Activated CD4-positive, alpha-beta memory T cell treated with anti-CD3 and anti-CD28 coated beads, Interleukin-2, amount 10 ng/mL, durations not matched to agents 7 days and 5 days (primary cell): ENCODE data around the gene RIMKLA. TPM values are rescaled to one million over a fixed set of nuclear protein-coding genes. Genes with fewer than 3 reads are reported as not detected.
A peak's percentile ranks its signal among the peaks of the same experiment; 100 is the strongest.

Source experiments
- CTCF ChIA-PET: fragments of 350-600 bp; sonication (Branson Sonifier 250); formaldehyde crosslinking; loops from one replicate; lab custom pipeline; 2021; ENCODE audit warnings: antibody characterized with exemption, inconsistent platforms; lab: Charles Lee
- POLR2A ChIA-PET: fragments of 350-600 bp; sonication (Branson Sonifier 250); formaldehyde crosslinking; loops from one replicate; lab custom pipeline; 2021; ENCODE audit warnings: antibody characterized with exemption; lab: Charles Lee
- DNase-seq: peaks from one replicate; pipeline ENCODE4 v3.0.0-alpha.2; 2020
- H3K27ac Mint-ChIP-seq: one replicate; pipeline ENCODE4 v1.8.0; 2021; ENCODE audit warnings: mild to moderate bottlenecking, mixed read lengths
- H3K27me3 Mint-ChIP-seq: one replicate; pipeline ENCODE4 v1.8.0; 2021; ENCODE audit warnings: mixed read lengths
- H3K36me3 Mint-ChIP-seq: one replicate; pipeline ENCODE4 v1.8.0; 2021; ENCODE audit warnings: low read depth, mixed read lengths
- H3K4me1 Mint-ChIP-seq: one replicate; pipeline ENCODE4 v1.8.0; 2021; ENCODE audit warnings: mixed read lengths
- H3K4me3 Mint-ChIP-seq: one replicate; pipeline ENCODE4 v1.8.0; 2021; ENCODE audit warnings: mild to moderate bottlenecking, mixed read lengths
- H3K9me3 Mint-ChIP-seq: one replicate; pipeline ENCODE4 v1.8.0; 2021; ENCODE audit warnings: mixed read lengths
- total RNA-seq, 2 experiments: library from RNA; stranded (reverse); gene quantifications; one replicate each; pipeline ENCODE4 v1.2.3, GENCODE V29; 2021

Gene RIMKLA
- total RNA-seq, 2 experiments from 2014 or later = 2.9 to 3.1 TPM

- ChIA-PET CTCF (interaction anchor here (1.1 kb wide), 1 partner anchor 177 kb away, joined by 3 read pairs; no protein-coding TSS in a partner anchor), POLR2A (no interaction called here)
- DNase-seq = no peak
- Mint-ChIP-seq H3K4me3 (no peak overlapping the region), H3K4me1 (no peaks in the 10 kb centered on the region), H3K36me3 (no peaks in the 10 kb centered on the region), H3K27ac (no peak overlapping the region), H3K9me3 (no peaks in the 10 kb centered on the region), H3K27me3 (peaks cover 28% of the 10 kb centered on the region)
Measured at GRCh38 chr1:42350086-42350485, 30.5 kb upstream of the RIMKLA start.

DNA sequence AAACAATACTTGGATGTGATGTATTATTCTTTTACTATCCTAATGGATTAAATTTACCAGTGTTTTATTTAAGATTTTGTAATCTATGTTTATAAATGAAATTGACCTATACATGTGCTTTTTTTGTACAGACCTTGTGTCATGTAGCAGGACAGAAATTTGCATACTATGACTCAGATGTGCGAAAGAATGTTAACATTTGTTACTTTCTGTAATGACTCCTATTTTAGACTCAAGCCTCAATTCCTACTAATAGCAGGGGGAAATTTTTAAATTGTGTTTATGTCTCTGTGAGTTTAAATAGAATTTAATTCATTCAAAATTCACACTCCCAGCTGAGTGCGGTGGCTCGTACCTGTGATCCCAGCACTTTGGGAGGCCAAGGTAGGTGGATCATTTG, 21.8 kb upstream of the RIMKLA start:
- Mint-ChIP-seq H3K4me3 (no peak overlapping the region), H3K27me3 (peaks cover 9% of the 10 kb centered on the region), H3K36me3 (no peaks in the 10 kb centered on the region), H3K9me3 (no peaks in the 10 kb centered on the region), H3K4me1 (no peaks in the 10 kb centered on the region), H3K27ac (no peak overlapping the region)
- ChIA-PET POLR2A (interaction anchor here (0.5 kb wide), 1 partner anchor 25 kb away, joined by 3 read pairs; no protein-coding TSS in a partner anchor), CTCF (no interaction called here)
- DNase-seq = no peak

GRCh38 chr1:42359466-42359865, 21.1 kb upstream of the RIMKLA start:
- Mint-ChIP-seq H3K27me3 (peaks cover 9% of the 10 kb centered on the region), H3K4me1 (no peaks in the 10 kb centered on the region)
- CTCF ChIA-PET = no interaction called here

DNA sequence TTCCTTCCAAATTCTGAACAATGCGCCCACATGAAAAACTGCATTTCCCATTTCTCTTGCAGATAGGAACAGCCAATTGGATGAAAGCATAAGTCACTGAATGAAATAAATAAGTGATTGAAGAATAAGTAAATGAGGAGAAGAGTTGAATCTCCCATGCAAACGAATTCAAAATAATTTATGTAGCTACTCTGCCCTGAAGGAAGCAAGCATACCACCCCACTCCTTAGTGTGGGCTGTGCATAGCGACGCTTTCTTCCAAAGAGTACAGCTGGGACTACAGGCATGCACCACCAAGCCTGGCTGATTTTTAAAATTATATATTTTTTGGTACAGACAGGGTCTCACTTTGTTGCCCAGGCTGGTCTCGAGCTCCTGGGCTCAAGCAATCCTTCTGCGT, 16.5 kb upstream of the RIMKLA start:
- no peak overlapping the region for H3K4me3 Mint-ChIP-seq
- CTCF ChIA-PET = no interaction called here

More at GRCh38 chr1:42359466-42359865, 21.1 kb upstream of the RIMKLA start:
- Mint-ChIP-seq H3K4me3 (no peak overlapping the region), H3K36me3 (no peaks in the 10 kb centered on the region), H3K27ac (no peak overlapping the region), H3K9me3 (no peaks in the 10 kb centered on the region)
- POLR2A ChIA-PET = no interaction called here
- no peak for DNase-seq

GRCh38 chr1:42364542-42364941, 16.1 kb upstream of the RIMKLA start:
- Mint-ChIP-seq H3K9me3 (no peaks in the 10 kb centered on the region), H3K27me3 (peaks cover 9% of the 10 kb centered on the region), H3K27ac (no peak overlapping the region), H3K4me3 (no peak overlapping the region), H3K36me3 (no peaks in the 10 kb centered on the region), H3K4me1 (no peaks in the 10 kb centered on the region)
- ChIA-PET POLR2A (no interaction called here), CTCF (no interaction called here)
- DNase-seq = no peak

More for the DNA sequence above, 16.5 kb upstream of the RIMKLA start:
- H3K27me3 Mint-ChIP-seq = peaks cover 12% of the 10 kb centered on the region
- POLR2A ChIA-PET = no interaction called here
- H3K4me1 Mint-ChIP-seq = no peaks in the 10 kb centered on the region
- H3K36me3 Mint-ChIP-seq = no peaks in the 10 kb centered on the region
- DNase-seq = no peak
- no peak overlapping the region for H3K27ac Mint-ChIP-seq
- no peaks in the 10 kb centered on the region for H3K9me3 Mint-ChIP-seq

- CTCF ChIA-PET = interaction anchor here (0.6 kb wide), 1 partner anchor 187 kb away, joined by 3 read pairs; no protein-coding TSS in a partner anchor
- H3K36me3 Mint-ChIP-seq = no peaks in the 10 kb centered on the region
Measured at GRCh38 chr1:42365118-42365517, 15.5 kb upstream of the RIMKLA start.

DNA sequence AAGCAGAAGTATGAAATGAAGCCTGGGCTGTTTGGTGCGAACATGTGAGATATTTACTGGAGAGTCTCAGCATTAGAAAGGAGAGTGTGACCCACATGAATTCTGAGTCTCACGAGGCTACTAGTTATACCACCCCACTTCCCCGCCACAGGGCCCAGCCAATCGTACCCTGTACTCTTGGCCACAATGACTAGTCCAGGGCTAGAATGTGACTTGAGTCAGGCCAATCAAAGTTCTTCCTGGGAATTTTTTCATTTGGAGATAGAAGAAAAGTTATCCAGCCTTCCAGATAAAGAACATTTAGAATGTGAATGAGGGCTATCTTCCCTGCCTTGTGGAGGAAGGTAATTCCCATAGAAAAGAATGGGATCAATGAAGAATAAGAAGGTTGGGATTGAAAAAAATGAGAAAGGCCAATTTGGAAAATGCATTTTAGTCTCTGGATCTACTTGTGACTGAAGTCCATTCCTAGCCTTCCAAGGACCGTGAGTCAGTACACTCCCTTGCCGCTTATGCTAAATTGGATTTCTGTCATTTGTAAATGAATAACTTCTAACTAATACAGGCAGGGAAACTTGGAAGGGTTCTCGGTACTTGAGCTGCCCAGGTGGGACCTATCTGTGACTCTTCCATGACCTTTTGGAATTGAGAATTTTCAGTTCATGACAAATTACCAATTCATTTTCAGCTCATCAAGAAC, 12.3 kb upstream of the RIMKLA start:
- Mint-ChIP-seq H3K27me3 (peaks cover 15% of the 10 kb centered on the region), H3K36me3 (no peaks in the 10 kb centered on the region), H3K9me3 (no peaks in the 10 kb centered on the region), H3K27ac (no peak overlapping the region), H3K4me3 (no peak overlapping the region), H3K4me1 (no peaks in the 10 kb centered on the region)
- CTCF ChIA-PET = no interaction called here
- DNase-seq = no peak
- POLR2A ChIA-PET = no interaction called here

More at GRCh38 chr1:42365118-42365517, 15.5 kb upstream of the RIMKLA start:
- POLR2A ChIA-PET = no interaction called here
- no peaks in the 10 kb centered on the region for H3K9me3 Mint-ChIP-seq
- DNase-seq = no peak
- H3K27ac Mint-ChIP-seq = no peak overlapping the region
- H3K4me3 Mint-ChIP-seq = no peak overlapping the region
- peaks cover 12% of the 10 kb centered on the region for H3K27me3 Mint-ChIP-seq
- no peaks in the 10 kb centered on the region for H3K4me1 Mint-ChIP-seq

GRCh38 chr1:42369471-42369870, 11.1 kb upstream of the RIMKLA start:
- H3K27ac Mint-ChIP-seq = no peak overlapping the region
- DNase-seq = no peak
- H3K4me1 Mint-ChIP-seq = no peaks in the 10 kb centered on the region
- no peaks in the 10 kb centered on the region for H3K36me3 Mint-ChIP-seq
- no peak overlapping the region for H3K4me3 Mint-ChIP-seq
- ChIA-PET CTCF (no interaction called here), POLR2A (interaction anchor here (0.8 kb wide), 1 partner anchor 23 kb away, joined by 3 read pairs; no protein-coding TSS in a partner anchor)
- no peaks in the 10 kb centered on the region for H3K9me3 Mint-ChIP-seq
- peaks cover 15% of the 10 kb centered on the region for H3K27me3 Mint-ChIP-seq

- Mint-ChIP-seq H3K4me3 (no peak overlapping the region), H3K27ac (no peak overlapping the region), H3K36me3 (no peaks in the 10 kb centered on the region), H3K27me3 (peaks cover 15% of the 10 kb centered on the region), H3K4me1 (no peaks in the 10 kb centered on the region), H3K9me3 (no peaks in the 10 kb centered on the region)
- ChIA-PET POLR2A (no interaction called here), CTCF (no interaction called here)
- no peak for DNase-seq
Measured at GRCh38 chr1:42370876-42371549, 9.6 kb upstream of the RIMKLA start.

GRCh38 chr1:42372796-42373195, 7.8 kb upstream of the RIMKLA start:
- H3K36me3 Mint-ChIP-seq = no peaks in the 10 kb centered on the region
- H3K4me3 Mint-ChIP-seq = no peak overlapping the region
- ChIA-PET POLR2A (no interaction called here), CTCF (no interaction called here)
- H3K4me1 Mint-ChIP-seq = no peaks in the 10 kb centered on the region
- no peak for DNase-seq
- H3K9me3 Mint-ChIP-seq = no peaks in the 10 kb centered on the region
- H3K27ac Mint-ChIP-seq = no peak overlapping the region
- H3K27me3 Mint-ChIP-seq = peaks cover 18% of the 10 kb centered on the region

DNA sequence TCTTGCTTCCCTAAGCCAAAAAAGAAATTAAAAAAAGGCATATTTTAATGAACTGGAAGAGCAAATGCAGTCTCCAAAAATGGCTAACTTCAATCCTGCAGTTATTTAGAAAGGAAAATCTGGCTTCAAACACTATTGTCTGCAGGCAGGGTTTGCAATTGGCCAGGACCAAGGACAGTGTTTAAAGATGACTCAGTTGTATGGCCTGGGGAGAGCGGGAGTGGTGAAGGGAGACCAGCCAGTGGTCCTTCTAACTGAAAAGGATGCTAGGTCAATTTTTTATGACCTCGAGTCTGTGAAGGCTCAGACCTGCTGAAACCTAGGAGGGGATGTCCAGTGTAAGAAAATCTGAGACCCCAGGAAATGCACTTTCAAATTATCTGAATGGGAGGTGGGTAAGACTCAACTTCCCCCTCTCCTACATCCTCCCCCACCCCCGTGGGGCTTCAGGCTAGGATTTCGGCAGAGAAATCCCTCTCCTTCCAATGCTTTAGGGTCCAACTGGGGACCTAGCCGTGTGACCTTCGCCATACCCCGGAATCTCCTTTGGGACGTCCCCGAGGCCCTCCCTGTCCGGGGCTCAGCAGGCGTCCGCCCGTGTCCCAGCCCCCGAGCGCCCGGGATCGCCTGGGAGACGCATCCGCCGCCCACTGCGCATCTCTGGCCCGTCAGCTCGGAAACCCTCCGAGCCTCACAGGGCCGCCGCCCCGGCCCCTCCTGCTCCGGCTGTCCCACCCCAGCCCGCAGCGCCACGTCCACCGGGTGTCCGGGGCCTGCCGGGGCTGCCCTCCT, 602 bp upstream of the RIMKLA start:
- H3K9me3 Mint-ChIP-seq = no peaks in the 10 kb centered on the region

GRCh38 chr1:42381280-42381673, 685 bp downstream of the RIMKLA start:
- no peaks in the 10 kb centered on the region for H3K9me3 Mint-ChIP-seq
- H3K27ac Mint-ChIP-seq = no peak overlapping the region
- ChIA-PET CTCF (no interaction called here), POLR2A (no interaction called here)
- no peaks in the 10 kb centered on the region for H3K36me3 Mint-ChIP-seq
- no peak for DNase-seq
- H3K27me3 Mint-ChIP-seq = peaks cover 38% of the 10 kb centered on the region
- peaks cover 15% of the 10 kb centered on the region for H3K4me1 Mint-ChIP-seq
- peak overlapping the region; percentile 69 for H3K4me3 Mint-ChIP-seq

More for the DNA sequence above, 602 bp upstream of the RIMKLA start:
- H3K4me3 Mint-ChIP-seq = peak overlapping the region; percentile 71
- H3K27me3 Mint-ChIP-seq = peaks cover 38% of the 10 kb centered on the region
- ChIA-PET POLR2A (no interaction called here), CTCF (no interaction called here)
- peak; percentile 16 for DNase-seq
- no peaks in the 10 kb centered on the region for H3K36me3 Mint-ChIP-seq
- H3K4me1 Mint-ChIP-seq = peaks cover 15% of the 10 kb centered on the region
- no peak overlapping the region for H3K27ac Mint-ChIP-seq

DNA sequence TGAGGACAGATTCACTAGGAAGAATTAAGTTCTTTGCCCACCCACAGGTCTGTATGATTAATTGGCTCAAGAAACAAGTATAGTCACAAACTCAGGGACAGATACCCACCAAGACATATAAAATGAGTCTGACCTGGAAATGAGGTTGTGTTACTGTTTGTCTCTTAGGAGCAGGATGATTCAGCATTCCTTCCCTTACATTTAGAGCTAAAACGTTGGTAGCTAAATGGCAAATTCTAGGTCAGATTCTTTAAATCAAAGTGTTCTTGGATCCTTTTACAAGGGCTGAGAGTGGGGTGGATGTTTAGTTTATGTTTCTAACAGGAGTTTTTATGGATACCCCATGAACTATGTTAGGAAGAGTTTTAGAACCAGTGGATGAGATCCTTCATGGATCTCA, 4.7 kb downstream of the RIMKLA start:
- H3K4me1 Mint-ChIP-seq = peaks cover 9% of the 10 kb centered on the region
- H3K9me3 Mint-ChIP-seq = no peaks in the 10 kb centered on the region
- H3K36me3 Mint-ChIP-seq = no peaks in the 10 kb centered on the region
- ChIA-PET CTCF (no interaction called here), POLR2A (no interaction called here)
- H3K27ac Mint-ChIP-seq = no peak overlapping the region
- no peak for DNase-seq
- peaks cover 21% of the 10 kb centered on the region for H3K27me3 Mint-ChIP-seq
- no peak overlapping the region for H3K4me3 Mint-ChIP-seq
